GM18858 (cell line): ENCODE results near the gene TRIM13.
"Not testable (repeated sequence)": the region's sequence is repeated elsewhere in the genome, so short reads cannot be mapped to it uniquely, and the experiment has no call there.

Source experiments
- ATAC-seq: cut with Tn5 transposase; IDR thresholded peaks from one replicate; pipeline ENCODE4 v1.9.1; 2021; ENCODE audit not compliant: unreplicated experiment

Gene TRIM13

DNA sequence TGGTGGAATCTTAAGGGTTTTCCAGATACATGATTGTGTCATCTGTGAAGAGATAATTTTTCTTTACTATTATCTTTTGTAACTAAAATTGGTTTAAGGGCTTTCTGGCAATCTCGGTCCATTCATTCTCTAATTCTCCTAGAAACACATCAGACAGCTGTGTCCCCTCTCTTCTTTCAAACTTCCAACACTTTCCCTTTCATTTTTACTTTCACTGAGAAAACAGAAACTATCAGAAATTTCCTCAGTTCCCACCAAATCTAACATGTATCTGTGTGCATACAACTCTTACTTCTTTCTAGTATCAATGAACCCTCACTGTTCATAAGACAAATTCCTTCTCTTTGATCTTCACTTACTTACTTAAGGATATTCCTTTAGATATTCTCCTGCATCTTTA, 58.6 kb downstream of the TRIM13 start:
- ATAC-seq = no peak

GRCh38 chr13:50060718-50061117, 63.9 kb downstream of the TRIM13 start:
- ATAC-seq = no peak

- not testable (repeated sequence) for ATAC-seq
These were observed 65.5 kb downstream of the TRIM13 start for GRCh38 chr13:50062336-50062735.

DNA sequence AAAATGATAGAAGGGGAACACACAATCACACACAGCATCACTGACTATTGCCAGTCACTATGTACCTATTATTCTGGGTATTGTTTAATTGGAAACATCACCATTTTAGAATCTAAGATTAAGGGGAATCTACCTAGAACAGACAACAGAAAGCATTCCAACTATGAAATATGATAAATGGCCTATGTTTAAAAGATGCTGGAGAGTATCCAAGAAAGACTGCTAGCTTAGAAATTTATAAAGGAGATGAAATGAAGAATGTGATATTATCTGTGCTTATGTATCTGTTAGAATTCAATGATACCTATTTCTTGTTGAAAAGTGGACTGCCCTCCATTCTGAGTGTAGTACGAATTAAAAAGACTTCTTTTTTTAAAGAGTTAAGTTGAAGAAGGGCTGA, 68.9 kb downstream of the TRIM13 start:
- no peak for ATAC-seq
